IMR-90 (cell line): ENCODE measurements around the gene CPNE1. TPM values are rescaled to one million over a fixed set of nuclear protein-coding genes. Genes with fewer than 3 reads are reported as not detected.

Experiments used
- ATAC-seq: fragments of 200-7000 bp; cut with Tn5 transposase; 2 replicates; pipeline ENCODE4 v1.9.1; 2020; ENCODE audit warnings: low read depth, mild to moderate bottlenecking, moderate library complexity
- BruUV-seq: library from RNA; stranded (reverse); fragments of 400-500 nt; replicated peaks from 2 replicates; lab custom pipeline; 2021; lab: Mats Ljungman, UMichigan
- CTCF ChIA-PET: fragments of 300-600 bp; formaldehyde crosslinking; extraction: SDS; loops from one replicate; lab custom pipeline; 2021; ENCODE audit warnings: antibody characterized with exemption; lab: Yijun Ruan, JAX
- POLR2A ChIA-PET: fragments of 300-600 bp; sonication (Branson Sonifier 250); formaldehyde crosslinking; loops from one replicate; lab custom pipeline; 2022; ENCODE audit warnings: antibody characterized with exemption; ENCODE audit not compliant: unreplicated experiment; lab: Charles Lee
- DNase-seq: peaks from one replicate; pipeline ENCODE4 v3.0.0; 2013
- H2AFZ ChIP-seq: replicated peaks from 2 replicates; pipeline ENCODE3; 2013; ENCODE audit warnings: low read length, mild to moderate bottlenecking; ENCODE audit not compliant: poor library complexity
- H2AK5ac ChIP-seq: 2 replicates; pipeline ENCODE4 v1.6.1; 2013; ENCODE audit warnings: low read depth, low read length, inconsistent platforms
- H2AK9ac ChIP-seq: replicated peaks from 2 replicates; pipeline ENCODE3; 2013; ENCODE audit warnings: mild to moderate bottlenecking, low read depth, low read length, moderate library complexity; ENCODE audit not compliant: poor library complexity
- H2BK120ac ChIP-seq: 2 replicates; pipeline ENCODE4 v1.6.1; 2013; ENCODE audit warnings: low read depth, low read length, inconsistent platforms
- H2BK15ac ChIP-seq: 3 replicates; pipeline ENCODE4 v1.6.1; 2013; ENCODE audit warnings: low read depth, low read length, inconsistent platforms
- H2BK20ac ChIP-seq: 2 replicates; pipeline ENCODE4 v1.6.1; 2013; ENCODE audit warnings: low read depth, mild to moderate bottlenecking, inconsistent platforms, low read length, moderate library complexity
- H2BK5ac ChIP-seq: 2 replicates; pipeline ENCODE4 v1.6.1; 2013; ENCODE audit warnings: mild to moderate bottlenecking, low read depth, low read length, inconsistent platforms; ENCODE audit not compliant: poor library complexity, severe bottlenecking
- H3K14ac ChIP-seq: replicated peaks from 2 replicates; pipeline ENCODE4 v1.6.1; 2013; ENCODE audit warnings: low read depth, low read length, inconsistent platforms
- H3K18ac ChIP-seq: 2 replicates; pipeline ENCODE4 v1.6.1; 2013; ENCODE audit warnings: low read depth, low read length, control low read depth
- H3K23ac ChIP-seq: 2 replicates; pipeline ENCODE4 v1.6.1; 2013; ENCODE audit warnings: low read depth, low read length, inconsistent platforms
- H3K27ac ChIP-seq: 2 replicates; pipeline ENCODE4 v1.5.1; 2013; ENCODE audit warnings: mild to moderate bottlenecking, control low read depth, low read length; ENCODE audit not compliant: insufficient read depth
- H3K27me3 ChIP-seq: 2 replicates; pipeline ENCODE4 v1.6.1; 2013; ENCODE audit warnings: low read length; ENCODE audit not compliant: control insufficient read depth, insufficient read depth
- H3K36me3 ChIP-seq: 2 replicates; pipeline ENCODE4 v1.6.1; 2013; ENCODE audit warnings: low read length, mixed read lengths; ENCODE audit not compliant: control insufficient read depth, insufficient read depth
- H3K4ac ChIP-seq: 2 replicates; pipeline ENCODE4 v1.6.1; 2013; ENCODE audit warnings: low read depth, low read length, inconsistent platforms
- H3K4me1 ChIP-seq: 2 replicates; pipeline ENCODE4 v1.6.1; 2013; ENCODE audit warnings: low read length, mixed read lengths; ENCODE audit not compliant: control insufficient read depth, insufficient read depth
- H3K4me2 ChIP-seq: 2 replicates; pipeline ENCODE4 v1.6.1; 2013; ENCODE audit warnings: low read depth, mild to moderate bottlenecking, control low read depth, low read length, moderate library complexity
- H3K4me3 ChIP-seq: 2 replicates; pipeline ENCODE4 v1.5.1; 2013; ENCODE audit warnings: low read depth, mild to moderate bottlenecking, control low read depth, low read length, moderate library complexity; ENCODE audit not compliant: insufficient read depth
- H3K56ac ChIP-seq: 2 replicates; pipeline ENCODE4 v1.6.1; 2013; ENCODE audit warnings: low read length, inconsistent platforms; ENCODE audit not compliant: insufficient read depth; ENCODE audit errors: extremely low read depth
- H3K79me1 ChIP-seq, 2 experiments: 2 replicates each; pipeline ENCODE4 v1.6.1; 2013; ENCODE audit warnings: low read length in 2 of 2, inconsistent platforms in 1 of 2, low read depth in 1 of 2
- H3K9ac ChIP-seq: 2 replicates; pipeline ENCODE4 v1.6.1; 2013; ENCODE audit warnings: low read depth, low read length, control low read depth
- H3K9me1 ChIP-seq: 2 replicates; pipeline ENCODE4 v1.6.1; 2013; ENCODE audit warnings: low read length, inconsistent platforms; ENCODE audit not compliant: insufficient read depth
- H3K9me3 ChIP-seq: 2 replicates; pipeline ENCODE4 v1.6.1; 2013; ENCODE audit warnings: low read length; ENCODE audit not compliant: control insufficient read depth, insufficient read depth
- H4K20me1 ChIP-seq: 2 replicates; pipeline ENCODE4 v1.6.1; 2013; ENCODE audit warnings: low read length, inconsistent platforms; ENCODE audit not compliant: insufficient read depth
- H4K5ac ChIP-seq: 2 replicates; pipeline ENCODE4 v1.6.1; 2013; ENCODE audit warnings: mild to moderate bottlenecking, low read depth, low read length, control low read depth
- H4K8ac ChIP-seq, 2 experiments: 2 replicates each; pipeline ENCODE4 v1.6.1; 2013; ENCODE audit warnings: low read depth in 2 of 2, low read length in 2 of 2, control low read depth in 1 of 2, inconsistent platforms in 1 of 2
- H4K91ac ChIP-seq: 2 replicates; pipeline ENCODE4 v1.6.1; 2013; ENCODE audit warnings: low read depth, low read length, inconsistent platforms; ENCODE audit not compliant: insufficient read depth
- BHLHE40 ChIP-seq: fragments of 150-350 bp; IDR thresholded peaks from 2 replicates; pipeline ENCODE4 v1.6.1; 2016; ENCODE audit warnings: mild to moderate bottlenecking, low read depth, low read length
- CEBPB ChIP-seq: IDR thresholded peaks from 2 replicates; pipeline ENCODE4 v1.6.1; 2012; ENCODE audit warnings: low read depth, low read length, improper control_type of control experiment
- FOS ChIP-seq: fragments of 150-350 bp; IDR thresholded peaks from 2 replicates; pipeline ENCODE4 v1.6.1; 2016; ENCODE audit warnings: low read depth, low read length
- MAZ ChIP-seq: IDR thresholded peaks from 2 replicates; pipeline ENCODE4 v1.6.1; 2012; ENCODE audit warnings: low read depth, mild to moderate bottlenecking, low read length, improper control_type of control experiment, moderate library complexity, borderline replicate concordance
- MXI1 ChIP-seq: IDR thresholded peaks from 2 replicates; pipeline ENCODE4 v1.6.1; 2012; ENCODE audit warnings: low read depth, mild to moderate bottlenecking, low read length, moderate library complexity, borderline replicate concordance
- POLR2A ChIP-seq: IDR thresholded peaks from 2 replicates; pipeline ENCODE4 v1.6.1; 2012; ENCODE audit warnings: mild to moderate bottlenecking, low read depth, low read length
- RCOR1 ChIP-seq: IDR thresholded peaks from 2 replicates; pipeline ENCODE4 v1.6.1; 2012; ENCODE audit warnings: mild to moderate bottlenecking, low read length, improper control_type of control experiment; ENCODE audit not compliant: insufficient replicate concordance
- RFX5 ChIP-seq: IDR thresholded peaks from 2 replicates; pipeline ENCODE4 v1.8.0; 2012; ENCODE audit warnings: low read depth, mild to moderate bottlenecking, low read length, moderate library complexity
- SMC3 ChIP-seq: fragments of 150-350 bp; IDR thresholded peaks from 2 replicates; pipeline ENCODE4 v1.6.1; 2016; ENCODE audit warnings: low read depth, mild to moderate bottlenecking, antibody characterized with exemption, low read length, moderate library complexity
- WGBS, 2 experiments: methylation state at CpG; one replicate each; pipeline versions ENCODE4 v1.1.5 to v1.1.7; 2013; ENCODE audit warnings: missing lambda C conversion rate in 2 of 2; ENCODE audit not compliant: insufficient read length in 1 of 2; ENCODE audit errors: extremely low coverage in 2 of 2; 5-methylcytosine and 5-hydroxymethylcytosine counted together
- dilution Hi-C: fragments of 300-500 bp; cut with HindIII; formaldehyde crosslinking; loops from one replicate; pipeline ENCODE4 v1.14.3; 2018; ENCODE audit warnings: low sequenced_read_pairs; ENCODE audit not compliant: unreplicated experiment
- in situ Hi-C: fragments of 300-500 bp; cut with MboI; formaldehyde crosslinking; loops from 3 replicates; pipeline ENCODE4 v1.14.3; 2019; ENCODE audit warnings: low sequenced_read_pairs, inconsistent platforms, mixed read lengths
- intact Hi-C: fragments of 100-400 bp; cut with micrococcal nuclease; formaldehyde crosslinking; loops from 2 replicates; pipeline ENCODE4 v1.10.0; 2022
- polyA plus RNA-seq, 3 experiments: library from polyadenylated mRNA; depleted of rRNA; stranded (reverse); fragments of >200 nt; gene quantifications; 2 replicates each; pipeline ENCODE4 v1.2.3, GENCODE V29; 2012; ENCODE audit warnings: low replicate concordance in 1 of 3
- total RNA-seq: library from RNA; depleted of rRNA; stranded (reverse); fragments of >200 nt; gene quantifications from 2 replicates; pipeline ENCODE4 v1.2.3, GENCODE V29; 2012
- TF ChIP-seq, protein P1 (sequence below): fragments of 150-350 bp; IDR thresholded peaks from 2 replicates; pipeline ENCODE4 v1.6.1; 2016; ENCODE audit warnings: low read depth, mild to moderate bottlenecking, low read length, moderate library complexity, borderline replicate concordance
- TF ChIP-seq, protein P2 (sequence below): conservative IDR thresholded peaks from 2 replicates; pipeline ENCODE4 v1.5.1; 2012; ENCODE audit warnings: mild to moderate bottlenecking, low read depth, low read length, improper control_type of control experiment
- TF ChIP-seq, protein P3 (sequence below): fragments of 150-350 bp; IDR thresholded peaks from 2 replicates; pipeline ENCODE4 v1.6.1; 2017; ENCODE audit warnings: mild to moderate bottlenecking, antibody characterized with exemption, low read length, low read depth

The CPNE1 gene
- total and polyA plus RNA-seq, 2 of the 4 experiments (the other 2 are of a cell fraction) = 163 to 165 TPM

DNA sequence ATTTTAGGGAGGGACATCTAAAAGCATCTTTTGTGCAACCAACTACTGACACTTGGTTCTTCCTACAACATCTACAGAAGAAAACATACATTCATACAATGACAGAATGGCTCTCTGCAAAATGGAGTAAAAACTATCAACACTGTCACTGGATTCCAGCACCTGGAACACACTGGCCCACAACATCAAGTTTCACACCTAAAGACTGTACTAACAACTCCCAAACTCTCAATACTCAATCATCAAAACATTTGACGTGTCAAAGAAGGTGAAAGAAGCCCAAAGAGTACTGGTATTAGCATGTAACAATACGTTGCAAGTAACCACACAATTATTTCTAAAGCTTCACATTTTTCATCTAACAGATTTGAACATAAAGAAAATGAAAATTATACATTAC is 2.1 kb downstream of the CPNE1 start:
- Histone ChIP-seq H3K4me2 (peak overlapping the region; percentile 98), H3K56ac (no peak overlapping the region), H3K4me3 (peak overlapping the region; percentile 35), H4K20me1 (peaks cover 69% of the 10 kb centered on the region), H3K23ac (peak overlapping the region; percentile 90), H2AFZ (no peak overlapping the region), H3K27ac (no peak overlapping the region), H2AK5ac (no peak overlapping the region), H3K9me3 (no peaks in the 10 kb centered on the region), H4K8ac (no peak overlapping the region), H3K4me1 (peaks cover 4% of the 10 kb centered on the region), H3K36me3 (no peaks in the 10 kb centered on the region), H3K79me1 (peaks cover 0 to 30% of the 10 kb centered on the region in 2 experiments; a peak in 3 of 4 replicates), H2BK15ac (no peak overlapping the region), H4K5ac (no peak overlapping the region), H2BK5ac (no peak overlapping the region), H3K9me1 (peaks cover 3% of the 10 kb centered on the region; the same call in 1 of the 2 replicates), H2BK120ac (no peak overlapping the region), H3K18ac (no peak overlapping the region), H4K91ac (no peak overlapping the region), H3K27me3 (no peaks in the 10 kb centered on the region), H3K4ac (no peak overlapping the region), H2AK9ac (no peak overlapping the region), H2BK20ac (no peak overlapping the region), H3K9ac (peak overlapping the region; percentile 96; the same call in 1 of the 2 replicates), H3K14ac (peak overlapping the region; percentile 17; the same call in 1 of the 2 replicates)
- ChIA-PET POLR2A (no interaction called here), CTCF (no interaction called here)
- no peak for DNase-seq
- TF ChIP-seq CEBPB (no peak), POLR2A (no peak), MAZ (no peak), FOS (no peak), SMC3 (no peak), RFX5 (no peak), BHLHE40 (no peak), MXI1 (no peak), RCOR1 (no peak)
- TF ChIP-seq, protein P1, sequence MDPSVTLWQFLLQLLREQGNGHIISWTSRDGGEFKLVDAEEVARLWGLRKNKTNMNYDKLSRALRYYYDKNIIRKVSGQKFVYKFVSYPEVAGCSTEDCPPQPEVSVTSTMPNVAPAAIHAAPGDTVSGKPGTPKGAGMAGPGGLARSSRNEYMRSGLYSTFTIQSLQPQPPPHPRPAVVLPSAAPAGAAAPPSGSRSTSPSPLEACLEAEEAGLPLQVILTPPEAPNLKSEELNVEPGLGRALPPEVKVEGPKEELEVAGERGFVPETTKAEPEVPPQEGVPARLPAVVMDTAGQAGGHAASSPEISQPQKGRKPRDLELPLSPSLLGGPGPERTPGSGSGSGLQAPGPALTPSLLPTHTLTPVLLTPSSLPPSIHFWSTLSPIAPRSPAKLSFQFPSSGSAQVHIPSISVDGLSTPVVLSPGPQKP = no peak
- TF ChIP-seq, protein P2, sequence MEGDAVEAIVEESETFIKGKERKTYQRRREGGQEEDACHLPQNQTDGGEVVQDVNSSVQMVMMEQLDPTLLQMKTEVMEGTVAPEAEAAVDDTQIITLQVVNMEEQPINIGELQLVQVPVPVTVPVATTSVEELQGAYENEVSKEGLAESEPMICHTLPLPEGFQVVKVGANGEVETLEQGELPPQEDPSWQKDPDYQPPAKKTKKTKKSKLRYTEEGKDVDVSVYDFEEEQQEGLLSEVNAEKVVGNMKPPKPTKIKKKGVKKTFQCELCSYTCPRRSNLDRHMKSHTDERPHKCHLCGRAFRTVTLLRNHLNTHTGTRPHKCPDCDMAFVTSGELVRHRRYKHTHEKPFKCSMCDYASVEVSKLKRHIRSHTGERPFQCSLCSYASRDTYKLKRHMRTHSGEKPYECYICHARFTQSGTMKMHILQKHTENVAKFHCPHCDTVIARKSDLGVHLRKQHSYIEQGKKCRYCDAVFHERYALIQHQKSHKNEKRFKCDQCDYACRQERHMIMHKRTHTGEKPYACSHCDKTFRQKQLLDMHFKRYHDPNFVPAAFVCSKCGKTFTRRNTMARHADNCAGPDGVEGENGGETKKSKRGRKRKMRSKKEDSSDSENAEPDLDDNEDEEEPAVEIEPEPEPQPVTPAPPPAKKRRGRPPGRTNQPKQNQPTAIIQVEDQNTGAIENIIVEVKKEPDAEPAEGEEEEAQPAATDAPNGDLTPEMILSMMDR = no peak
- TF ChIP-seq, protein P3, sequence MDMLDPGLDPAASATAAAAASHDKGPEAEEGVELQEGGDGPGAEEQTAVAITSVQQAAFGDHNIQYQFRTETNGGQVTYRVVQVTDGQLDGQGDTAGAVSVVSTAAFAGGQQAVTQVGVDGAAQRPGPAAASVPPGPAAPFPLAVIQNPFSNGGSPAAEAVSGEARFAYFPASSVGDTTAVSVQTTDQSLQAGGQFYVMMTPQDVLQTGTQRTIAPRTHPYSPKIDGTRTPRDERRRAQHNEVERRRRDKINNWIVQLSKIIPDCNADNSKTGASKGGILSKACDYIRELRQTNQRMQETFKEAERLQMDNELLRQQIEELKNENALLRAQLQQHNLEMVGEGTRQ = no peak
- intact Hi-C loops = loop anchor here (5.0 to 10.0 kb wide), 2 partner anchors 98 to 150 kb away; no protein-coding TSS in a partner anchor
- dilution Hi-C loops = no loop called here
- BruUV-seq = no TSS peak
- no peak for ATAC-seq
- no CpG with 5 or more reads among the region's 2 CpGs for WGBS, 2 experiments
- in situ Hi-C loops = no loop called here
